H9 (cell line): ENCODE measurements around the gene PEA15. TPM values are rescaled to one million over a fixed set of nuclear protein-coding genes. Genes with fewer than 3 reads are reported as not detected.

Experiments
- DNase-seq: peaks from one replicate; pipeline ENCODE4 v3.0.0-alpha.2; 2017
- H2AFZ ChIP-seq: one replicate; pipeline ENCODE4 v1.6.1; 2013; ENCODE audit warnings: mild to moderate bottlenecking, low read length, control low read depth, moderate library complexity
- H2AK5ac ChIP-seq: 2 replicates; pipeline ENCODE4 v1.6.1; 2013; ENCODE audit warnings: low read length, control low read depth, mixed read lengths; ENCODE audit not compliant: insufficient read length
- H2BK120ac ChIP-seq: one replicate; pipeline ENCODE4 v1.6.1; 2013; ENCODE audit warnings: low read depth, mild to moderate bottlenecking, low read length, control low read depth, inconsistent platforms; ENCODE audit not compliant: poor library complexity, severe bottlenecking
- H2BK12ac ChIP-seq: 2 replicates; pipeline ENCODE4 v1.6.1; 2013; ENCODE audit warnings: low read length, control low read depth, mixed read lengths, low read depth; ENCODE audit not compliant: insufficient read length
- H2BK15ac ChIP-seq: 2 replicates; pipeline ENCODE4 v1.6.1; 2013; ENCODE audit warnings: low read depth, low read length, control low read depth
- H2BK20ac ChIP-seq: one replicate; pipeline ENCODE4 v1.6.1; 2013; ENCODE audit warnings: low read depth, mild to moderate bottlenecking, low read length, control low read depth, inconsistent platforms; ENCODE audit not compliant: poor library complexity, severe bottlenecking
- H2BK5ac ChIP-seq: 2 replicates; pipeline ENCODE4 v1.6.1; 2013; ENCODE audit warnings: low read length, control low read depth, mixed read lengths; ENCODE audit not compliant: insufficient read length
- H3K14ac ChIP-seq: 2 replicates; pipeline ENCODE4 v1.6.1; 2013; ENCODE audit warnings: low read length, control low read depth; ENCODE audit not compliant: insufficient read depth
- H3K18ac ChIP-seq: 2 replicates; pipeline ENCODE4 v1.6.1; 2013; ENCODE audit warnings: low read depth, mild to moderate bottlenecking, mixed read lengths, low read length, control low read depth; ENCODE audit not compliant: insufficient read length
- H3K23ac ChIP-seq: 2 replicates; pipeline ENCODE4 v1.6.1; 2013; ENCODE audit warnings: low read length, control low read depth, mixed read lengths, low read depth; ENCODE audit not compliant: insufficient read length
- H3K23me2 ChIP-seq: 2 replicates; pipeline ENCODE4 v1.6.1; 2013; ENCODE audit warnings: low read depth, mild to moderate bottlenecking, mixed read lengths, low read length, control low read depth; ENCODE audit not compliant: insufficient read length, poor library complexity, severe bottlenecking
- H3K27ac ChIP-seq: 2 replicates; pipeline ENCODE4 v1.5.1; 2013; ENCODE audit warnings: low read length, control low read depth, mixed read lengths, low read depth; ENCODE audit not compliant: insufficient read length
- H3K27me3 ChIP-seq: 2 replicates; pipeline ENCODE4 v1.6.1; 2013; ENCODE audit warnings: low read length, control low read depth, inconsistent platforms; ENCODE audit not compliant: insufficient read depth
- H3K4ac ChIP-seq: 2 replicates; pipeline ENCODE4 v1.6.1; 2013; ENCODE audit warnings: low read depth, mild to moderate bottlenecking, control low read depth, inconsistent platforms, low read length, moderate library complexity
- H3K4me1 ChIP-seq: 2 replicates; pipeline ENCODE4 v1.6.1; 2013; ENCODE audit warnings: low read length, control low read depth, inconsistent platforms; ENCODE audit not compliant: insufficient read depth
- H3K4me2 ChIP-seq: 2 replicates; pipeline ENCODE4 v1.6.1; 2013; ENCODE audit warnings: low read length, control low read depth, mixed read lengths; ENCODE audit not compliant: insufficient read length, insufficient read depth
- H3K56ac ChIP-seq: 2 replicates; pipeline ENCODE4 v1.6.1; 2013; ENCODE audit warnings: low read depth, mild to moderate bottlenecking, mixed read lengths, low read length, control low read depth; ENCODE audit not compliant: insufficient read length
- H3K79me1 ChIP-seq: 2 replicates; pipeline ENCODE4 v1.6.1; 2013; ENCODE audit warnings: low read depth, mild to moderate bottlenecking, moderate library complexity, low read length, control low read depth, inconsistent platforms; ENCODE audit not compliant: insufficient read depth, poor library complexity, severe bottlenecking
- H3K79me2 ChIP-seq: 2 replicates; pipeline ENCODE4 v1.6.1; 2013; ENCODE audit warnings: low read length, control low read depth, inconsistent platforms; ENCODE audit not compliant: insufficient read depth
- H3K9ac ChIP-seq: 2 replicates; pipeline ENCODE4 v1.6.1; 2013; ENCODE audit warnings: low read length, control low read depth, mixed read lengths; ENCODE audit not compliant: insufficient read length; ENCODE audit errors: extremely low read depth
- H3K9me3 ChIP-seq: one replicate; pipeline ENCODE4 v1.6.1; 2013; ENCODE audit warnings: low read depth, low read length, inconsistent platforms; ENCODE audit not compliant: control insufficient read depth
- H3T11ph ChIP-seq: one replicate; pipeline ENCODE4 v1.6.1; 2013; ENCODE audit warnings: mild to moderate bottlenecking, low read length, control low read depth, inconsistent platforms
- H4K20me1 ChIP-seq: one replicate; pipeline ENCODE4 v1.6.1; 2013; ENCODE audit not compliant: control insufficient read depth, insufficient read length, insufficient read depth
- H4K5ac ChIP-seq: 2 replicates; pipeline ENCODE4 v1.6.1; 2013; ENCODE audit warnings: low read depth, mild to moderate bottlenecking, mixed read lengths, low read length, control low read depth; ENCODE audit not compliant: insufficient read length
- H4K8ac ChIP-seq: replicated peaks from 2 replicates; pipeline ENCODE4 v1.6.1; 2013; ENCODE audit warnings: low read length, control low read depth, mixed read lengths, low read depth; ENCODE audit not compliant: insufficient read length
- H4K91ac ChIP-seq: 2 replicates; pipeline ENCODE4 v1.6.1; 2013; ENCODE audit warnings: low read depth, mild to moderate bottlenecking, moderate library complexity, mixed read lengths, low read length, control low read depth; ENCODE audit not compliant: insufficient read length
- H3K27ac Mint-ChIP-seq, 3 experiments: 2 replicates in 2 of 3; 3 replicates in 1 of 3; pipeline ENCODE4 v1.8.0; 2020 to 2021; ENCODE audit warnings: mixed read lengths in 3 of 3, mild to moderate bottlenecking in 1 of 3, moderate library complexity in 1 of 3
- H3K27me3 Mint-ChIP-seq: 2 replicates; pipeline ENCODE4 v1.8.0; 2021; ENCODE audit warnings: low read depth, mild to moderate bottlenecking, moderate library complexity, mixed read lengths
- H3K36me3 Mint-ChIP-seq, 3 experiments: 2 replicates in 2 of 3; 3 replicates in 1 of 3; pipeline ENCODE4 v1.8.0; 2020 to 2021; ENCODE audit warnings: low read depth in 3 of 3, mixed read lengths in 3 of 3; ENCODE audit not compliant: insufficient read depth in 1 of 3
- H3K4me1 Mint-ChIP-seq, 2 experiments: 2 replicates each; pipeline ENCODE4 v1.8.0; 2020; ENCODE audit warnings: mixed read lengths in 2 of 2
- H3K4me3 Mint-ChIP-seq, 2 experiments: 2 replicates in 1 of 2; 3 replicates in 1 of 2; pipeline ENCODE4 v1.8.0; 2020 to 2021; ENCODE audit warnings: mild to moderate bottlenecking in 2 of 2, mixed read lengths in 2 of 2, moderate library complexity in 1 of 2
- H3K9me3 Mint-ChIP-seq, 2 experiments: 2 replicates in 1 of 2; 3 replicates in 1 of 2; pipeline ENCODE4 v1.8.0; 2020; ENCODE audit warnings: mild to moderate bottlenecking in 2 of 2, mixed read lengths in 2 of 2, moderate library complexity in 1 of 2
- WGBS: extraction: QIAGEN DNeasy Blood & Tissue Kit; methylation state at CpG from one replicate; pipeline ENCODE4 v1.1.7; 2013; ENCODE audit warnings: missing lambda C conversion rate, low lambda C conversion rate, mixed read lengths; ENCODE audit not compliant: insufficient read length; ENCODE audit errors: extremely low coverage; 5-methylcytosine and 5-hydroxymethylcytosine counted together
- total RNA-seq: library from RNA; stranded (reverse); gene quantifications from 2 replicates; pipeline ENCODE4 v1.2.1, GENCODE V29; 2021
- TF ChIP-seq, protein P1 (sequence below): fragments of 200-600 bp; sonication (generic); conservative IDR thresholded peaks from 3 replicates; pipeline ENCODE4 v1.8.0; 2021; ENCODE audit warnings: antibody characterized with exemption, mild to moderate bottlenecking

The PEA15 gene
- total RNA-seq, 1 experiment from 2014 or later: 82.1 TPM

DNA sequence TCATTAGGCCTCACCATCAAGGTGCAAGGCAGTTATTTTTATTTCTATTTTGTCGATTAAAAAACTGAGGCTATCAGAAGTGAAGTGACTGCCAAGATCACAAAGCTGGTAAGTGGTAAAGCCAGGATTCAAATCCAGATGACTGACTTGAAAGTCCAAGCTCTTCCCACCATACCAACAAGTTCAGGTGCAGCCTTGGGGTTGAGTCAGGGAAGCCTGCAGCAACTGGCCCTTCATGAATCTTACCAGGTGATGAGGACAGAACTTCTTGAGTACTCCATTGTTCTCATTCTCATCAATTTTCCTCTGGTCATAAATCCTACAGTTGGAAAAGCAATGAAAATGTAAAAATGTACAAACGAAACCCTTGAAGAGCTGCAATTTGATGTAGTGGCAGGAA is 20.2 kb downstream of the PEA15 start:
- H3K27me3 Mint-ChIP-seq: no peaks in the 10 kb centered on the region
- no peak overlapping the region for H2AK5ac ChIP-seq
- no peaks in the 10 kb centered on the region for H3K4me1 ChIP-seq
- H2BK20ac ChIP-seq: no peak overlapping the region
- no peak overlapping the region for H2AFZ ChIP-seq
- H3K4me2 ChIP-seq: no peak overlapping the region
- H3K4ac ChIP-seq: no peak overlapping the region
- no peaks in the 10 kb centered on the region for H4K20me1 ChIP-seq
- no peaks in the 10 kb centered on the region for H3K23me2 ChIP-seq
- H3K9ac ChIP-seq: no peak overlapping the region
- no peaks in the 10 kb centered on the region for H3K27me3 ChIP-seq
- no peak overlapping the region for H2BK5ac ChIP-seq
- DNase-seq: no peak
- H3K9me3 Mint-ChIP-seq: no peaks in the 10 kb centered on the region
- no peak overlapping the region for H2BK120ac ChIP-seq
- no peak overlapping the region for H4K8ac ChIP-seq
- no peak overlapping the region for H2BK12ac ChIP-seq
- no peak overlapping the region for H3K14ac ChIP-seq
- no peak overlapping the region for H2BK15ac ChIP-seq
- H3K27ac ChIP-seq: no peak overlapping the region
- H3K9me3 ChIP-seq: no peaks in the 10 kb centered on the region
- H3K27ac Mint-ChIP-seq: no peak overlapping the region
- H3T11ph ChIP-seq: no peak overlapping the region
- H4K91ac ChIP-seq: no peak overlapping the region
- peaks cover 4 to 7% of the 10 kb centered on the region in 2 experiments; a peak in 3 of 4 replicates for H3K4me1 Mint-ChIP-seq
- no peaks in the 10 kb centered on the region for H3K79me1 ChIP-seq
- H3K23ac ChIP-seq: no peak overlapping the region
- H3K56ac ChIP-seq: no peak overlapping the region
- H3K4me3 Mint-ChIP-seq: no peak overlapping the region
- peaks cover 24 to 70% (median 31%) of the 10 kb centered on the region in 3 experiments; a peak in 6 of 7 replicates for H3K36me3 Mint-ChIP-seq
- H3K79me2 ChIP-seq: no peaks in the 10 kb centered on the region
- TF ChIP-seq, protein P1, sequence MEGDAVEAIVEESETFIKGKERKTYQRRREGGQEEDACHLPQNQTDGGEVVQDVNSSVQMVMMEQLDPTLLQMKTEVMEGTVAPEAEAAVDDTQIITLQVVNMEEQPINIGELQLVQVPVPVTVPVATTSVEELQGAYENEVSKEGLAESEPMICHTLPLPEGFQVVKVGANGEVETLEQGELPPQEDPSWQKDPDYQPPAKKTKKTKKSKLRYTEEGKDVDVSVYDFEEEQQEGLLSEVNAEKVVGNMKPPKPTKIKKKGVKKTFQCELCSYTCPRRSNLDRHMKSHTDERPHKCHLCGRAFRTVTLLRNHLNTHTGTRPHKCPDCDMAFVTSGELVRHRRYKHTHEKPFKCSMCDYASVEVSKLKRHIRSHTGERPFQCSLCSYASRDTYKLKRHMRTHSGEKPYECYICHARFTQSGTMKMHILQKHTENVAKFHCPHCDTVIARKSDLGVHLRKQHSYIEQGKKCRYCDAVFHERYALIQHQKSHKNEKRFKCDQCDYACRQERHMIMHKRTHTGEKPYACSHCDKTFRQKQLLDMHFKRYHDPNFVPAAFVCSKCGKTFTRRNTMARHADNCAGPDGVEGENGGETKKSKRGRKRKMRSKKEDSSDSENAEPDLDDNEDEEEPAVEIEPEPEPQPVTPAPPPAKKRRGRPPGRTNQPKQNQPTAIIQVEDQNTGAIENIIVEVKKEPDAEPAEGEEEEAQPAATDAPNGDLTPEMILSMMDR: no peak
- WGBS: no CpG with 5 or more reads among the region's 2 CpGs
- no peak overlapping the region for H3K18ac ChIP-seq
- H4K5ac ChIP-seq: no peak overlapping the region
